ENCODE results near the gene RPS10.
"Not testable (repeated sequence)": the region's sequence is repeated elsewhere in the genome, so short reads cannot be mapped to it uniquely, and the experiment has no call there.

RPS10 gene

DNA sequence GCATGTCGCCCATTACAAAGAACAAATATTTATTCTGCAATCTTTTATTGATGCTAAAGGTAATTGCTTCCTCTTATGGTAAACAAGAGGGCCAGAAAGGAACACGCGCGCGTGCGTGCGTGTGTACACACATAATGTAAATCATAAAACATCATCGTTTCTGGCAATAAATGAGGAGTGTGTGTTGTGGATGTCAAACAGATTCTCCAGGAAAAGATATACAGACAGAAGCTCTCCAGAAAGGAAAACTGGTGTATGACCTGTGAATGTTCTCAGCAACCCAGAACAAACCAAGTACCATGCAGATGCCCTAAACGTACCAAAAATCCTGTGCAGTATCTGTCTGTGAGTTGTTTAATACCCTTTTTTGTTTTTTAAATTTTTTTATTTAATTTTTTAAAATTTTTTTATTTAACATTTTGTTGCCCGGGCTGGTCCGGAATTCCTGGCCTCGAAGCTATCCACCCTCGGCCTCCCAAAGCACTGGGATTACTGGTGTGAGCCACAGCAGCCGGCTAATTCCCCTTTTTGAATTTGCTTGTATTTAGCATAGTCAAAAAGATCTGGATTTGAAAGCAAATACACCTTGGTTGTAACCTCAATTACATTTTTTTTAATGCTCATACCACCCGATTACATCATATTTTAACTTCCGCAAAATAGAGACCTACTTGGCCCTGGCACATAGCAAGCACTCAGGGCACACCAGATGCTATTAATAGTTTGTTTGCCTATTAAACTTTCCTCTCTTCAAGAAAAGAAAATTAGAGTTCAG lies 32.5 kb downstream of the RPS10 start:
- DNase-seq (ENCODE audit: low read depth in 1 of 2, low spot score in 1 of 2) = no peak

DNA sequence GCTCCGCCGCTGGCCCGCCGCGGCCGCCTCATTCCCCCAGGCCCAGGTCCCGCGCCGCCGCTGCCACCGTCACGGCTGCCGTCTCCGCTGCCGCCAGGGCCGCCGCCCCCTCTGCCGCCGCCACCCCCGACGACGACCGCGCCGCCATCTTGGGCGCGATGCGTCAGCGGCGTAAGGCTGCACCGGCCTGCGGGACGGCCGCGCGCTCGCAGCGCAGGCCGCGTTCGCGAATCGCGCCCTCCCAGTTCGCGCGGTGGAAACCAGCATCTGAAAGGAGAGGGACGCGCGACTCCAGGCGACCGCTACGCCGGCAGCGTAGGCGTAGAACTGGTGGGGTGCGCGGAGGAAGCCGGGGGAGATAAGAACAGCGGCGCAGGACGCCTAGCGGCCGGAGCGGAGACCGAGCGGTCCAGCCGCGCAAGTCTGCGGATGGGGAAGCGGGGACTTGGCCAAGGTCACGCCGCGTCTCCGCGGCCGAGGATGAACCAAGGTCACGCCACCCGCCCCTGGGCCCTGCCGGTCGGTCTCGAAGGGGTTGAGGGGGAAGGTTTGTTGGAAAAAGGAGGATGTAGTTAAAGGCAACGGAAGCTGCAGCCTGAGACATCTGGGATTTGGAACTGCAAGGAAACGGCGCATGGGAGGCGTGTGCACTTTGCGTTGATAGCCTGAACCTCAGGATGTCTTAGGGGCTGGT lies 33.2 kb downstream of the RPS10 start, which contains the start of gene NUDT3:
TSS of gene NUDT3 (minus strand) at position 173 of the 694 bp plus-strand sequence. CDS start 307 bp downstream, outside the sequence.
- DNase-seq (ENCODE audit: low read depth in 1 of 2, low spot score in 1 of 2) = peak; percentile 83 to 91

DNA sequence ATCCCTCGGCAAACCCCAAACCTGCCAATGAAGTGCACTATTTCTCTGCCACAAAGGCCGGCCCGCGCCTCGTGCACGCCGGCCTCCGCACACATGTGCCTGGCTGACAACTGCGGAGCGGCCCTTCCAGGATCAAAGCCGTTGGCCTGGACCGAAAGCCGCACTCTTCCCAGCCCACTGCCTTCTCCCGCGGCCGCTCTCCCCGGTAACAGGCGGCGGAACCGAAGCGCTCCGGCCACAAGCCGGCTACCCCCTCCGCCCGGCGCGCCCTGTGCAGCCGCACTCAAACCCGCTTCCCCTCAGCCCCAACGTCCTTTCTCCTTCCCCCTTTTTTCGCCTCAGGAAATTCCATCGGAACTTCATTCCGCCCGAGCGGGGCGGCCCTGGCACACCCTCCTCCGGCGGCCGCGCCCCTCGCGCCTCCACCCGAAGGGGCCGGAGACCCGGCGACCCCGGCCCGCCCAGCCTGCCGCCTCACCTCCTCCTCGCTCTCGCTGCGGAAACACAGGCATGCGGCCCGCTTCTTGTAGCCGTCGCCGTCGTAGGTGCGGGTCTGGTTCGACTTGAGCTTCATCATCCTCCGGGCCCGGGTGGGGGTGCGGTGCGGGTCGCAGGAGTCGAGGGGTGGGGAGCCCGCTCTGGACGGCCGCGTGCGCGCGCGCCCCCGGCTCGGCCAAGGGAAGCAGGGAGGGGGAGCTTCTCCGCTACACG lies 33.9 kb downstream of the RPS10 start:
- DNase-seq (ENCODE audit: low read depth in 1 of 2, low spot score in 1 of 2) = peak; percentile 15 to 30

DNA sequence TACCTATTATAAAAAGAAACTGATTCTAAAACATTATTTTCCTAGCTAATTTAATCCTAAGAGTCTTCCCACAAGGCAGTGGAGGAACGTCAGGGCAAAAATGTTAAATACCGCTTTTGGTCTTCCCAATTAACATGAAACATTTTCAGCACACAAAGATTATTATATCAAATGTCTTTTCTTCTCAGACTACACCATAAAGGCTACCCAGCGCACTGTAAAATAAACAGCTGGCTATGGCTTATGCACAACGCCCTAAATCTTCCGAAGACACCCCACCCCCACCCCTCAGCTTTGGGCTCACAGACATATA lies 34.4 kb downstream of the RPS10 start:
- no peak for DNase-seq (ENCODE audit: low read depth in 1 of 2, low spot score in 1 of 2)

DNA sequence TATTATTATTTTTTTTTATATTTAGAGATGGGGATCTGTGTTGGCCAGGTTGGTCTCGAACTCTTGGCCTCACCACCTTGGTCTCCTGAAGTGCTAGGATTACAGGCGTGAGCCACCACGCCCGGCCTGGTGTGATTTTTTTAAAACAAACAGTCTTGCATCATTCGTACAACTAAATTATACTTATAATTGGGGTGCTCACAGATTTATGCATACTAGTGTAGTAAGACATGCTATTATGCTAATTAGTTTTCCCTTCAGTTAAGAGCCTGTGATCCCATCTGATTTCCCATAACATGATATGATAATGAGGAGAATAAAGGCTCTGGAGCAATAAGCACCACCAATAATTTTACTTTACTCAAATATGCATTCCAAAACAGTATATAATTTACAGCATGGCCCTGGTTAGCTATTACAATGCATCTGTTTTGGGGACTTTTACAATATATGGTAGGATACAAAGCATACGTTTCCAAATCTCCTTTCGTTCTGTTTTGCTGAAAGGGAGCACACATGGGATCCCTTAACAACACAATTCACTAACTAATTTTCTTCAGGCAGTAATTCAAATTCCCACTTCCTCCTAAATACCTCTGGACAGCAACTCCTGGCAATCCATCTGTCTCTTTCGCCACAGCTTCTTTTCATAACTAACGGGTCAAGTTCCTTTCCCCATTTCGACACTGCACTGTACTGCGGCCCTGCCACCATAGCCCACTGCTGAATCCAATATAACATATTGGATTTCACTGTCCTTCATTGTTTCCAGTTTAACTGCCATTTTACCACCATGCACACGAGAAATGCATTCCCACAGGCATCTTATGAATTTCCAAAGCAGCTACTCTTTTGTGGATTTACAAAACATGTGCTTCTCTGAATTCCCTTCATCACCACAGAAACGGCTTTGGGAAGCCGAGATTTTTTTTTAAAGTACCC lies 35.1 kb downstream of the RPS10 start:
- DNase-seq (ENCODE audit: low read depth in 1 of 2, low spot score in 1 of 2) = no peak

DNA sequence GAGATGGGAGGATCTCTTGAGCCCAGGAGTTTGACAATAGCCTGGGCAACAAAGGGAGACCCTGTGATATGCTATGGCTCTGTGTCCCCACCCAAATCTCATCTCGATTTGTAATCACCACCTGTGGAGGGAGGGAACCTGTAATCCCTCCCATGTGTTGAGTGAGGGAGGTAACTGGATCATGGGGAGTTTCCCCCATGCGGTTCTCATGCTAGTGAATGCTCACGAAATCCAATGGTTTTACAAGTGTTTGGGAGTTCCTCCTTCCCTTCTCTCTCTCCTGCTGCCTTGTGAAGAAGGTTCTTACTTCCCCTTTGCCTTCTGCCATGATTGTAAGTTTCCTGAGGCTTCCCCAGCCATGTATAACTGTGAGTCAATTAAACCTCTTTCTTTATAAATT lies 36.8 kb downstream of the RPS10 start:
- no peak for DNase-seq (ENCODE audit: low read depth in 1 of 2, low spot score in 1 of 2)

DNA sequence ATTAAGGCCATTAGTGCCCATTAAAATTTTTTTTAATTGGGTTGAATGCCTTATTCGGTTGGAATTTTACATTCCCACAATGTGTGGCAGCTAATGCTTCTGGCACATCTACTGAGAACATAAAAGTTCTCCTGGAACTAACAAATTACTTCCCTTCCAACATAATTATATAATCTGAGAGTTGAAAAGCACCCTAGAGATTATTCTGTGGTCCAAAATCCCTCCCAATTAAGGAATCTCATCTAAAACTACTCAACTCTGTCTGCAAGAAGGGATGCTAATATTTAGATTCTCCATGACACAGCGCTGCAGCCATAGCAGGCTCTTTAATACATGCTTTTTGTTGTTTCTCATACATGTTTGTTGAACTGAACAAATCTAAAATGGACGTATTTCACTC lies 37.4 kb downstream of the RPS10 start:
- no peak for DNase-seq (ENCODE audit: low read depth in 1 of 2, low spot score in 1 of 2)

DNA sequence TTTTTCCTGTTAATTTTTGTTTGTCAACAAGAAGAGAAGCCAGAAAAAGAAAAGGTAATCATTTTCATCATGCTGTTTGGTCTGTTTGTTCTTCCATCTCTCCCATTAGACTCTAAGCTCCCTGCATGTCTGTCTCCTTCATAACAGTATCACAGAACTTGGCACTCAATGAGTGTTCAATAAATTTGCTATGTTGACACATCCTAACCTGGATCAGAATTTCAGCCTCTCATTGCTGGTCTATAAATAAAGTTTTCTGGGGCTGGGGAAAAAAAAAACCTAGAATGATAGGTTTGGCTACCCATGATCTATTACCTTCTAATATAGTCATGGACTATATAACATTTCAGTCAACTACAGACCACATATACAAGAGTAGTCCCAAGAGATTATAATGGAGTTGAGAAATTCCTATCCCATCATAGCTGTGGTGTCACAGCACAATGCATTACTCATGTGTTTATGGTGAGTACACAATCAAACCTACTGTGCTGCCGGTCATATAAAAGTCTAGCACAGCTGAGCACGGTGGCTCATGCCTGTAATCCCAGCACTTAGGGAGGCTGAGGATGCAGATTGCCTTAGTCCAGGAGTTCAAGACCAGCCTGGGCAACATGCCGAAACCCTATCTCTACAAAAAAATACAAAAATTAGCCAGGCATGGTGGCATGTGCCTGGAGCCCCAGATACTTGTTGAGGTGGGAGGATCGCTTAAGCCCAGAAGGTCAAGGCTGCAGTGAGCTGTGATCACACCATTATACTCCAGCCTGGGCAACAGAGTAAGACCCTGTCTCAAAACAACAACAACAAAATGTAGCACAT lies 39.3 kb downstream of the RPS10 start:
- no peak for DNase-seq (ENCODE audit: low read depth in 1 of 2, low spot score in 1 of 2)

DNA sequence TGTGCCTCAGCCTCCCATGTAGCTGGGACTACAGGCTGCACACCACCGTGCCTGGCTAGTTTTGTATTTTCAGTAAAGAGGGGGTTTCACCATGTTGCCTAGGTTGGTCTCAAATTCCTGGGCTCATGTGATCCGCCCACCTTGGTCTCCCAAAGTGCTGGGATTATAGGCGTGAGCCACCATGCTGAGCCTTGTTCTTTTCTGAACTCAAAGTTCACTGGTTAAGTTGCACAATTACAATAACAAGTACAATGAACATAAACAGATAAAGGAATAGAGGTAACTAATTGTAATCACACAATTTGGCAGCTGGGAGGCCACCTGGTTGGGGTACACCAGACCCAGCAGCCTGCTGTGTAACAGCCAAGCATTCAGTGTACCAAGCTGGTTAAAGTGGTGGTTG lies 40.1 kb downstream of the RPS10 start:
- no peak for DNase-seq (ENCODE audit: low read depth in 1 of 2, low spot score in 1 of 2)

DNA sequence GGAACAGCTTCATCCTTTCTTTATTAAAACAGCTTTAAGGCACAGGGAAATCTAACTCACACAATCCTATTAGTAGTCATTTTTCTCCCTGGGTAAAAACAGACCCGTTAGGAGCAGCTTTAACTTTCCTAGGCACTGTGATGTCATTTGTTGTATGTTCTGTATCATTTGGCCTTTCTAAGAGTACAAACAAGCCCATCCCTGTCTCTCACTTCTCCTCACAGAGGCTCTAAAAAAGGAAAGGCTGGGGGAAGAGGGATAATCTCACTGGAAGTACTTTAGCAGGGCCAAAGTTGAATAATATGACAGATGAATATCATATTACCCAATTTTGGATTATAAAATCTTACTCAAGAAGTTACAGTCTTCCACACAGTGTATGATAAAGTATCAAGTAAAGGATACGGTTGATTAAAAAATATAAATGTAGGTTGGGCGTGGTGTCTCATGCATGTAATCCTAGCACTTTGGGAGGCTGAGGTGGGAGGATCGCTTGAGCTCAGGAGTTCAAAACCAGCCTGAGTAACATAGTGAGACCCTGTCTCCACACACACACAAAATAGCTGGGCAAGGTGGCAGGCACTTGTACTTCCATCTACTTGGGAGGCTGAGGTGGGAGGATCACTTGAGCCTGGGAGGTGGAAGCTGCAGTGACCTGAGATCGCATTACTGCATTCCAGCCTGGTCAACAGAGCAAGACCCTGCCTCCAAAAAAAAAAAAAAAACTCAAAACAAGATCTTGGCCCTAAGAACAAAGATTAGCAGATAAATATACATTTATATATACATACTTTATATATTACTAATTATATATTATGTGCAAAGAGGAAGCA lies 41.3 kb downstream of the RPS10 start:
- no peak for DNase-seq (ENCODE audit: low read depth in 1 of 2, low spot score in 1 of 2)

DNA sequence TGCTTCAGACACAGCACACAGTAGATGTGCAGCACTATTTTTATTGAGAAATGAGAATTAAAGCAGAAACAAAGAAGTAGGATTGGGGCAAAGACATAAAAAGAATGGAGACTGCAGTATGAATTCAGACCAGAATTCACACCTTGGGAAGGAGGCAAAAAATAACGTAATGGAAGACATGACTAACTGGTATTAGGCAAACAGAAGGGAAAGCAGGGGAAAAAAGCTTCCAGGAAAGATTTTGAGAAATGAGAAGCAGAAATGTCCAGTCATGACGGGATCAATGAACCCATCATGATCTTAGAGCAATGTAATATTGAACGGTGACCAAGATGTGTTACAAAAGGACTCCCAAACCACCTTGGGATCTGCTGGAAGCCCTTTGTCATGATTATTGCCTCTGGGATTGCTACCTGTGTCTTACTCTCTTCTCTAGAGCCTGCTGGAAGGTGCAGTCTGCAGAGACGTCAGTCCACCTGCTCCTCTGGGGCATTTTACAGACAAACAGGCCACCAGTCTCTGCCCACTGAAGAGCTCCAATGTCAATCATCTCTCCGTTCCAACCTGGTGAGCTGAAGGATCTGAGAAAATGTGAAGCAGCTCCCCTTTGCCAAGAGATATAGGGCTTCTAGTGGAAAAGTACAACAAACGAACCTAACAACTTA lies 42.1 kb downstream of the RPS10 start:
- no peak for DNase-seq (ENCODE audit: low read depth in 1 of 2, low spot score in 1 of 2)

DNA sequence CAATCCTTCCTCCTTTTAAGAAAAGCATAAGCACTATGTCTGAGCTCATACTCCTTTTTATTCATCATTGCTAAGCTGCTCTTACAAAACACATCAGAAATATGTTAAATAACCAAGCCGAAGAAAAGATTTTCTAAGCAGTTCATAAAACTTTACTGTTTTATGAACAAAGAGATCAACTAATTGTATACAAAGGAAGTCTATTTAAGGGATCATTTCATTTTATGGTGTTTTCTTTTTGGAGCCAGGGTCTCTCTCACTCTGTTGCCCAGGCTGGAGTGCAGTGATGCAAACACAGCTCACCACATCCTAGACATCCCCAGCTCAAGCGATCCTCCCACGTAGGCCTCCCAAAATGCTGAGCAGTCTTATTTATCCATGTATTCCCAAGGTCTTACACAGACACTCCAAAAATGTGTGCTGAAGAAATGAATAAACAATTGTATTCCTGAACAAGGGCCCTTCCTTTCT lies 42.7 kb downstream of the RPS10 start:
- no peak for DNase-seq (ENCODE audit: low read depth in 1 of 2, low spot score in 1 of 2)

DNA sequence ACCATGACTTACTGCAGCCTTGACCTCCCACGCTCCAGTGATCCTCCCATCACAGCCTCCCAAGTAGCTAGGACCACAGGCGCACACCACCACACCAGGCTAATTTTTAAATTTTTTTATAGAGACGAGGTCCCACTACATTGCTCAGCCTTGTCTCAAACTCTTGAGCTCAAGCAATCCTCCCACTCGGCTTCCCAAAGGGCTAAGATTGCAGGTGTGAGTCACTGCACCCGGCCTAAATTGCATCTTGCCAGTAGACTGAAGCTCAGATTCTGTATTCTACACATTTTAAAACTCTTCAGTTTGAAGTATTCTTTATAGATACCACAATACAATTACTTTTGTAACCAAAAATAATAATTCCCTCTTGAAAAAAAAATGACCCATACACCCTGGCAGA lies 44.8 kb downstream of the RPS10 start:
- DNase-seq (ENCODE audit: low read depth in 1 of 2, low spot score in 1 of 2) = no peak

DNA sequence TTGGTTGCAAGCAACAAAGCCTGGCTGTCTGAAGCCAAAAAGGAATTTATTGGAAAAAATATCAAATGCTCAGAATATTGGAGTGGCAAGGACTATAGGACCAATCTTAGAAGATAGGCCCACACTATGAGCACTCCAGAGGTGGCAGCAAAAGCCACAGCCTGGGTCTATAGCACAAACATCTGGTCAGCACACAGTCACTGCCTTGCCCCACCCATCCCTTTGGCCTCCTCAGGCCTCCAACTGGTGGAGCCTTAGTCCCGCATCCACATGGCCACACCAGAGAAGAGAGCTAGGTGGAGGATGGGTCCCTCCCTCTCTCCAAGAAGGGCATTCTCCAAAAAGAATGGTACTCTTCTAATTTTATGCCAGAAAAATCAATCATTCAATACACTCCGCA lies 47.4 kb downstream of the RPS10 start:
- no peak for DNase-seq (ENCODE audit: low read depth in 1 of 2, low spot score in 1 of 2)

DNA sequence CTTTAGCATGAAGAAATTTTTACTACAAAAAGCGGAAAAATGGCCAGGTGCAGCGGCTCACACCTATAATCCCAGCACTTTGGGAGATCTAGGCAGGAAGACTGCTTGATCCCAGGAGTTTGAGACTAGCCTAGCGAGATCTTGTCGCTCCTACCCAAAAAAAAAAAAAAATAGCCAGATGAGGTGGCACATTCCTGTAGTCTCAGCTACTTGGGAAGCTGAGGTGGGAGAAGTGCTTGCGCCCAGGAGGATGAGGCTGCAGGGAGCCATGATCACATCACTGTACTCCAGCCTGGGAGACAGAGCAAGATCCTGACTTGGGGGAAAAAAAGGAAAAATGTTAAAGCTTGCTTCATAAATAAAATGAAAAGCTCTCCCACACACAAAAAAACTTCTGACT lies 47.9 kb downstream of the RPS10 start:
- no peak for DNase-seq (ENCODE audit: low read depth in 1 of 2, low spot score in 1 of 2)

DNA sequence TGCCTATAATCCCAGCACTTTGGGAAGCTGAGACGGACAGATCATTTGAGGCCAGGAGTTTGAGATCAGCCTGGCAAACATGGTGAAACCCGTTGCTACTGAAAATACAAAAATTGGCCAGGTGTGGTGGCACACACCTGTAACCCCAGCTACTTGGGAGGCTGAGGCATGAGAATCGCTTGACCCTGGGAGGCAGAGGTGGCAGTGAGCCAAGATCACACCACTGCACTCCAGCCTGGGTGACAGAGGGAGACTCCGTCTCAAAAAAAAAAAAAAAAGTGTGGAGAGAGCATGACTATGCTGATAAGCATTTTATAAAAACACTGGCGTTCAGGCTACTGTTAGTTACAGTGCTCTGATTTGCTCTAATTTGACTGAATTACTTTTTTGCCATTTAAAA lies 48.3 kb downstream of the RPS10 start:
- DNase-seq (ENCODE audit: low read depth in 1 of 2, low spot score in 1 of 2) = not testable (repeated sequence)

DNA sequence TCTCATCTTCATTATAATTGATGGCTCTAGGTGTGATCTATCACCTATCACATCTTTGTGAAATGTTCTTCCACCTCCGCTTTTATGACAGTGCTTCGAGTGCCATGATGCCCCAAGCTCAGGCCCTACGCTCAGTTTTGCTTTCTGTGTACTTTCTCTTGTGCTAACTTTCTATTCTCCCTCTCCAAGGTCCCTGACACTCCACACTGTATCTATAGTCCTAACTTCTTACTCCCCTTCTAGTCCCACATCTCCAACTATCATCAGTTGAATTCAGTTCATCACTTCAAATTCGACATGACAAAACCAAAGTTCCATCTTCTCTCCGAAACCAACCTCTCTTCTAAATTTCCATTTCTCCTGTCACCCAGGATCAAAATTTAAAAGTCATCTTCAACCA lies 50.0 kb downstream of the RPS10 start:
- DNase-seq (ENCODE audit: low read depth in 1 of 2, low spot score in 1 of 2) = no peak

DNA sequence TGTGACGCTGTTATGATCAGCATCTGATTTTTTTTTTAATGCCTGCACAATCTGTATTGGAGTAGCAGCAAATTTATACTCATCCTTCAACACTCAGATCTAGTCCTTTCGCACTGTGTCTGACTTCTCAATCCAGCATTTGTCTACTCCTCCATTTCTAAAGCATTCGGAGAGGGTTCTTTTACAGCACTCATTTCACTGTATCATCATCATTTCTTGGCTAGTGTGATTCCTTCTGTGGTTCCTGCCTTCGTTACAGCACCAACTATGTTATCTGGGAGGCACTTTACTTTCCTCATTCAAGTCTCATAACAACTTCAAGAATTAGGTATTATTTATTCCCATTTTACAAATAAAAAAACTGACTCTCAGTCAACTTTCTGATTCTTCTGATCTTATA lies 51.4 kb downstream of the RPS10 start:
- DNase-seq (ENCODE audit: low read depth in 1 of 2, low spot score in 1 of 2) = no peak

DNA sequence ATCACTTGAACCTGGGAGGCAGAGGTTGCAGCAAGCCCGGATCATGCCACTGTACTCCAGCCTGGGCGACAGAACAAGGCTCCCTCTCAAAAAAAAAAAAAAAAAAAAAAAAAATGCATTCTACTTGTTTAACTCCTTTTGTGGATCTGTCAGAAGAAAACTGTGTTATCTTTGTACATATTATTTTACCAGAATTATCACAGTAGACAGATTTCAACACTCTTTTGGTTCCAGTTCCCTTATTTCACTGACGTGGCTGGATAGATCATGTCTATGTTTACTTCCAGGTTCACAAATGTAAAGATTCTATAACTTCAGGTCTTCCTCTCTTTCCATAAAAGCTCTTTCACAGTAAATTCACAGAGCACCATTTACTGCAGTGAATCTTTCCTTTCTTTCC lies 51.8 kb downstream of the RPS10 start:
- DNase-seq (ENCODE audit: low read depth in 1 of 2, low spot score in 1 of 2) = no peak
